ENCODE measurements around the gene NEMP2.

Gene NEMP2

GRCh38 chr2:190527214-190527613, 7.3 kb downstream of the NEMP2 start:
- DNase-seq (ENCODE audit: low read depth in 1 of 2, low spot score in 1 of 2) = no peak
- no peaks in the 10 kb centered on the region for H3K27me3 ChIP-seq (ENCODE audit: insufficient read depth, poor library complexity, severe bottlenecking)
- no peak overlapping the region for H3K27ac ChIP-seq (replicated peaks)
- no peak overlapping the region for H3K4me3 ChIP-seq (replicated peaks; ENCODE audit: insufficient read depth, low read length)
- TF ChIP-seq CTCF (IDR thresholded peaks at IDR 0.05; ENCODE audit: insufficient read depth, low read length) = no peak
- no peak for TF ChIP-seq POLR2AphosphoS5 (IDR thresholded peaks at IDR 0.05; ENCODE audit: low read depth)

- peak in 1 of 2 experiments; percentile 8 for DNase-seq (ENCODE audit: low read depth in 1 of 2, low spot score in 1 of 2)
- Histone ChIP-seq H3K4me3 (replicated peaks; ENCODE audit: insufficient read depth, low read length) (no peak overlapping the region), H3K27ac (replicated peaks) (no peak overlapping the region), H3K27me3 (ENCODE audit: insufficient read depth, poor library complexity, severe bottlenecking) (no peaks in the 10 kb centered on the region)
- TF ChIP-seq POLR2AphosphoS5 (IDR thresholded peaks at IDR 0.05; ENCODE audit: low read depth) = no peak
- peak; percentile 14; the same call in 1 of the 2 replicates for TF ChIP-seq SPI1 (IDR thresholded peaks at IDR 0.05; ENCODE audit: borderline replicate concordance, low read depth)
These were observed 8.3 kb downstream of the NEMP2 start for GRCh38 chr2:190526105-190526750.

- TF ChIP-seq CTCF (IDR thresholded peaks at IDR 0.05; ENCODE audit: insufficient read depth, low read length) = no peak
- TF ChIP-seq REST (IDR thresholded peaks at IDR 0.05; ENCODE audit: insufficient replicate concordance, low read depth) = no peak
- TF ChIP-seq POLR2AphosphoS5 (IDR thresholded peaks at IDR 0.05; ENCODE audit: low read depth) = no peak
- TF ChIP-seq GABPA (IDR thresholded peaks at IDR 0.05; ENCODE audit: low read depth) = no peak
- no peak for TF ChIP-seq SPI1 (IDR thresholded peaks at IDR 0.05; ENCODE audit: borderline replicate concordance, low read depth)
- DNase-seq (ENCODE audit: low read depth in 1 of 2, low spot score in 1 of 2) = no peak
- H3K27me3 ChIP-seq (ENCODE audit: insufficient read depth, poor library complexity, severe bottlenecking) = no peaks in the 10 kb centered on the region
- no peak overlapping the region for H3K27ac ChIP-seq (replicated peaks)
- no peak overlapping the region for H3K4me3 ChIP-seq (replicated peaks; ENCODE audit: insufficient read depth, low read length)
These were observed 9.6 kb downstream of the NEMP2 start for GRCh38 chr2:190524928-190525327.

- H3K27me3 ChIP-seq (ENCODE audit: insufficient read depth, poor library complexity, severe bottlenecking) = no peaks in the 10 kb centered on the region
- DNase-seq (ENCODE audit: low read depth in 1 of 2, low spot score in 1 of 2) = no peak
- H3K4me3 ChIP-seq (replicated peaks; ENCODE audit: insufficient read depth, low read length) = no peak overlapping the region
- no peak overlapping the region for H3K27ac ChIP-seq (replicated peaks)
- TF ChIP-seq POLR2AphosphoS5 (IDR thresholded peaks at IDR 0.05; ENCODE audit: low read depth) (no peak), SPI1 (IDR thresholded peaks at IDR 0.05; ENCODE audit: borderline replicate concordance, low read depth) (no peak), CTCF (IDR thresholded peaks at IDR 0.05; ENCODE audit: insufficient read depth, low read length) (no peak), REST (IDR thresholded peaks at IDR 0.05; ENCODE audit: insufficient replicate concordance, low read depth) (no peak), GABPA (IDR thresholded peaks at IDR 0.05; ENCODE audit: low read depth) (no peak)
These were observed 14.4 kb downstream of the NEMP2 start for GRCh38 chr2:190519975-190520767.

Measured in HL-60 (cell line).